Measurements from ENCODE around the gene CSMD2. TPM values are rescaled to one million over a fixed set of nuclear protein-coding genes. Genes with fewer than 3 reads are reported as not detected.

The CSMD2 gene
- total and polyA plus RNA-seq, 2 of the 4 experiments (the other 2 are of a cell fraction) = under 0.01 to 0.36 TPM

DNA sequence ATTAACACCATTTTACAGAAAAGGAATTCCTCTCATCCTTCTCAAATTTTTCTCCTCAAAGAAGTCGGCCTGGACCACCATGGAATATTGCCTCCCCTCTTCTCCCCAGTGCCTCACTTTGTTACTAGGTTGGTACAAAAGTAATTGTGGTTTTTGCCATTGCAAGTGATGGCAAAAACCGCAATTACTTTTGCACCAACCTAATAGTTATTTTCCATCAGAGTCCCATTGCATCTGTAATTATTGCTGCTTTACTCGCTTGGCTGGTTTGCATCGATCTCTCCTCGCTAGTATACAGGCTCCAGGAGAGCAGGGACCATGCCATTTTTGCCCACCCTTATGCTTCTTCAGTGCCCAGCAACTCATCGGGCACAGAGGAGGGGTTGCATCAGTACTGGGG lies 10.7 kb upstream of the CSMD2 start:
- Histone ChIP-seq H4K8ac (ENCODE audit: low read depth in 2 of 2, low read length in 2 of 2) (no peak overlapping the region), H2BK20ac (ENCODE audit: low read depth, low read length) (no peak overlapping the region), H2AK9ac (replicated peaks; ENCODE audit: low read depth, low read length, poor library complexity) (no peak overlapping the region), H2BK120ac (ENCODE audit: low read depth, low read length) (no peak overlapping the region), H3K9ac (ENCODE audit: low read depth, low read length) (no peak overlapping the region), H3K27me3 (ENCODE audit: control insufficient read depth, insufficient read depth, low read length) (no peaks in the 10 kb centered on the region), H3K14ac (replicated peaks; ENCODE audit: low read depth, low read length) (no peak overlapping the region), H3K23ac (ENCODE audit: low read depth, low read length) (no peak overlapping the region), H4K5ac (ENCODE audit: low read depth, low read length) (no peak overlapping the region), H2AK5ac (ENCODE audit: low read depth, low read length) (no peak overlapping the region), H3K4me1 (ENCODE audit: control insufficient read depth, insufficient read depth, low read length) (no peaks in the 10 kb centered on the region), H3K79me1 (ENCODE audit: low read depth in 1 of 2, low read length in 2 of 2) (no peaks in the 10 kb centered on the region), H3K36me3 (ENCODE audit: control insufficient read depth, insufficient read depth, low read length) (no peaks in the 10 kb centered on the region), H3K18ac (ENCODE audit: low read depth, low read length) (no peak overlapping the region), H3K27ac (ENCODE audit: insufficient read depth, low read length) (no peak overlapping the region), H2BK15ac (ENCODE audit: low read depth, low read length) (no peak overlapping the region), H4K91ac (ENCODE audit: insufficient read depth, low read depth, low read length) (no peak overlapping the region), H3K4me3 (ENCODE audit: insufficient read depth, low read depth, low read length) (no peak overlapping the region), H4K20me1 (ENCODE audit: insufficient read depth, low read length) (no peaks in the 10 kb centered on the region), H3K4ac (ENCODE audit: low read depth, low read length) (no peak overlapping the region), H3K4me2 (ENCODE audit: low read depth, low read length) (no peak overlapping the region), H3K56ac (ENCODE audit: extremely low read depth, insufficient read depth, low read length) (no peak overlapping the region), H2BK5ac (ENCODE audit: low read depth, low read length, poor library complexity, severe bottlenecking) (no peak overlapping the region), H3K9me3 (ENCODE audit: control insufficient read depth, insufficient read depth, low read length) (peaks cover 3% of the 10 kb centered on the region), H3K9me1 (ENCODE audit: insufficient read depth, low read length) (no peaks in the 10 kb centered on the region), H2AFZ (replicated peaks; ENCODE audit: low read length, poor library complexity) (no peak overlapping the region)
- intact Hi-C loops (cut with micrococcal nuclease) (no loop called here), dilution Hi-C loops (cut with HindIII; ENCODE audit: low sequenced_read_pairs, unreplicated experiment) (no loop called here), in situ Hi-C loops (cut with MboI; ENCODE audit: low sequenced_read_pairs) (no loop called here)
- no TSS peak for BruUV-seq (replicated peaks)
- CTCF ChIA-PET = no interaction called here
- POLR2A ChIA-PET (ENCODE audit: unreplicated experiment) = no interaction called here
- ATAC-seq (ENCODE audit: low read depth) (no peak), DNase-seq (no peak)
- WGBS, 2 experiments (ENCODE audit: extremely low coverage in 2 of 2, insufficient read length in 1 of 2) = no CpG with 5 or more reads among the region's 6 CpGs
- TF ChIP-seq, protein P1, sequence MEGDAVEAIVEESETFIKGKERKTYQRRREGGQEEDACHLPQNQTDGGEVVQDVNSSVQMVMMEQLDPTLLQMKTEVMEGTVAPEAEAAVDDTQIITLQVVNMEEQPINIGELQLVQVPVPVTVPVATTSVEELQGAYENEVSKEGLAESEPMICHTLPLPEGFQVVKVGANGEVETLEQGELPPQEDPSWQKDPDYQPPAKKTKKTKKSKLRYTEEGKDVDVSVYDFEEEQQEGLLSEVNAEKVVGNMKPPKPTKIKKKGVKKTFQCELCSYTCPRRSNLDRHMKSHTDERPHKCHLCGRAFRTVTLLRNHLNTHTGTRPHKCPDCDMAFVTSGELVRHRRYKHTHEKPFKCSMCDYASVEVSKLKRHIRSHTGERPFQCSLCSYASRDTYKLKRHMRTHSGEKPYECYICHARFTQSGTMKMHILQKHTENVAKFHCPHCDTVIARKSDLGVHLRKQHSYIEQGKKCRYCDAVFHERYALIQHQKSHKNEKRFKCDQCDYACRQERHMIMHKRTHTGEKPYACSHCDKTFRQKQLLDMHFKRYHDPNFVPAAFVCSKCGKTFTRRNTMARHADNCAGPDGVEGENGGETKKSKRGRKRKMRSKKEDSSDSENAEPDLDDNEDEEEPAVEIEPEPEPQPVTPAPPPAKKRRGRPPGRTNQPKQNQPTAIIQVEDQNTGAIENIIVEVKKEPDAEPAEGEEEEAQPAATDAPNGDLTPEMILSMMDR (conservative IDR thresholded peaks at IDR 0.05; ENCODE audit: low read depth, low read length) = no peak
- TF ChIP-seq, protein P2, sequence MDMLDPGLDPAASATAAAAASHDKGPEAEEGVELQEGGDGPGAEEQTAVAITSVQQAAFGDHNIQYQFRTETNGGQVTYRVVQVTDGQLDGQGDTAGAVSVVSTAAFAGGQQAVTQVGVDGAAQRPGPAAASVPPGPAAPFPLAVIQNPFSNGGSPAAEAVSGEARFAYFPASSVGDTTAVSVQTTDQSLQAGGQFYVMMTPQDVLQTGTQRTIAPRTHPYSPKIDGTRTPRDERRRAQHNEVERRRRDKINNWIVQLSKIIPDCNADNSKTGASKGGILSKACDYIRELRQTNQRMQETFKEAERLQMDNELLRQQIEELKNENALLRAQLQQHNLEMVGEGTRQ (IDR thresholded peaks at IDR 0.05; ENCODE audit: low read depth, low read length) = no peak
